A549 (cell line): ENCODE data around the gene HOXD8.
A peak's percentile ranks its signal among the peaks of the same experiment; 100 is the strongest.

Experiments used
- POLR2AphosphoS2 ChIP-seq: conservative IDR thresholded peaks from 2 replicates; pipeline ENCODE4 v1.6.1; 2012; ENCODE audit warnings: low read length, improper control_type of control experiment, inconsistent platforms
- TF ChIP-seq, protein P1 (sequence below): fragments of >200 bp; sonication (Bioruptor Twin); formaldehyde crosslinking; IDR thresholded peaks from 3 replicates; pipeline ENCODE4 v1.5.1; 2016

DNA sequence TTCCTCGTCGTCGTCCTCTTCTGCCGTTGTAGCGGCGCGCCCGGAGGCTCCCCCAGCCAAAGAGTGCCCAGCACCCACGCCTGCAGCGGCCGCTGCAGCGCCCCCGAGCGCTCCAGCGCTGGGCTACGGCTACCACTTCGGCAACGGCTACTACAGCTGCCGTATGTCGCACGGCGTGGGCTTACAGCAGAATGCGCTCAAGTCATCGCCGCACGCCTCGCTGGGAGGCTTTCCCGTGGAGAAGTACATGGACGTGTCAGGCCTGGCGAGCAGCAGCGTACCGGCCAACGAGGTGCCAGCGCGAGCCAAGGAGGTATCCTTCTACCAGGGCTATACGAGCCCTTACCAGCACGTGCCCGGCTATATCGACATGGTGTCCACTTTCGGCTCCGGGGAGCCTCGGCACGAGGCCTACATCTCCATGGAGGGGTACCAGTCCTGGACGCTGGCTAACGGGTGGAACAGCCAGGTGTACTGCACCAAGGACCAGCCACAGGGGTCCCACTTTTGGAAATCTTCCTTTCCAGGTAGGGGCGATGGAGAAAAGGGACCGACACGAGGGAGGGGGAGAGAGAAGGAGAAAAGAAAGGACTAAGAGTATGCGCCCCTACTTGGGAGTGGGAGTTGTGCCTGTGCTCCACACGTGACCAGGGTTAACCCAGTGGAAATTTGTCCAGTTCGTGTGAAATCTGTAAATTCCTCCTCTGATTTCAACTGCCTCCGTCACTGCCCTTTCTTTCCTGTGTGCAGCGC lies 36.2 kb upstream of the HOXD8 start:
- TF ChIP-seq, protein P1, sequence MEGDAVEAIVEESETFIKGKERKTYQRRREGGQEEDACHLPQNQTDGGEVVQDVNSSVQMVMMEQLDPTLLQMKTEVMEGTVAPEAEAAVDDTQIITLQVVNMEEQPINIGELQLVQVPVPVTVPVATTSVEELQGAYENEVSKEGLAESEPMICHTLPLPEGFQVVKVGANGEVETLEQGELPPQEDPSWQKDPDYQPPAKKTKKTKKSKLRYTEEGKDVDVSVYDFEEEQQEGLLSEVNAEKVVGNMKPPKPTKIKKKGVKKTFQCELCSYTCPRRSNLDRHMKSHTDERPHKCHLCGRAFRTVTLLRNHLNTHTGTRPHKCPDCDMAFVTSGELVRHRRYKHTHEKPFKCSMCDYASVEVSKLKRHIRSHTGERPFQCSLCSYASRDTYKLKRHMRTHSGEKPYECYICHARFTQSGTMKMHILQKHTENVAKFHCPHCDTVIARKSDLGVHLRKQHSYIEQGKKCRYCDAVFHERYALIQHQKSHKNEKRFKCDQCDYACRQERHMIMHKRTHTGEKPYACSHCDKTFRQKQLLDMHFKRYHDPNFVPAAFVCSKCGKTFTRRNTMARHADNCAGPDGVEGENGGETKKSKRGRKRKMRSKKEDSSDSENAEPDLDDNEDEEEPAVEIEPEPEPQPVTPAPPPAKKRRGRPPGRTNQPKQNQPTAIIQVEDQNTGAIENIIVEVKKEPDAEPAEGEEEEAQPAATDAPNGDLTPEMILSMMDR, result 0 out of 3 replicates have a peak, but pooled peaks have one; percentile 7
- no peak for TF ChIP-seq POLR2AphosphoS2
